Tibial nerve (tissue), 4 donors: Measurements from ENCODE around the gene PACSIN1. TPM values are rescaled to one million over a fixed set of nuclear protein-coding genes. Genes with fewer than 3 reads are reported as not detected.

Experiments used
- DNase-seq, 2 donors: peaks; one replicate each; pipeline ENCODE4 v3.0.0-alpha.2; 2019; ENCODE audit warnings: low spot score in 2 of 2
- H3K27ac ChIP-seq, 4 donors: fragments of 200-600 bp; sonication (generic) in 3 of 4; one replicate each; pipeline ENCODE4 v1.5.1; 2017 to 2019; ENCODE audit warnings: mild to moderate bottlenecking in 1 of 4
- H3K27me3 ChIP-seq, 2 donors: fragments of 200-600 bp; sonication (generic) in 1 of 2; one replicate each; pipeline versions ENCODE4 v1.5.1 to v1.6.0; 2017 to 2019
- H3K36me3 ChIP-seq, 3 donors: fragments of 200-600 bp; sonication (generic); one replicate each; pipeline ENCODE4 v1.5.1; 2018 to 2019
- H3K4me1 ChIP-seq, 4 donors: fragments of 200-600 bp; sonication (generic) in 3 of 4; one replicate each; pipeline ENCODE4 v1.5.1; 2017 to 2019
- H3K4me3 ChIP-seq, 4 donors: fragments of 200-600 bp; sonication (generic) in 3 of 4; one replicate each; pipeline ENCODE4 v1.5.1; 2017 to 2019; ENCODE audit warnings: mild to moderate bottlenecking in 1 of 4, moderate library complexity in 1 of 4
- H3K9me3 ChIP-seq, 4 donors: fragments of 200-600 bp; sonication (generic) in 3 of 4; one replicate each; pipeline ENCODE4 v1.5.1; 2017 to 2019
- CTCF ChIP-seq, 5 experiments: fragments of 200-600 bp in 3 of 5; fragments of 450-650 bp in 2 of 5; sonication (generic) in 3 of 5; IDR thresholded peaks; one replicate each; pipeline ENCODE4 v1.5.1; 2016 to 2019; ENCODE audit warnings: antibody characterized with exemption in 5 of 5, mild to moderate bottlenecking in 3 of 5, moderate library complexity in 2 of 5
- EP300 ChIP-seq, 2 donors: sonication (generic); formaldehyde crosslinking; IDR thresholded peaks; one replicate each; pipeline ENCODE4 v1.6.1; 2017; ENCODE audit warnings: antibody characterized with exemption in 2 of 2, mild to moderate bottlenecking in 1 of 2
- POLR2A ChIP-seq, 2 donors: fragments of 450-650 bp; IDR thresholded peaks; one replicate each; pipeline ENCODE4 v1.6.1; 2017; ENCODE audit warnings: antibody characterized with exemption in 2 of 2, mild to moderate bottlenecking in 2 of 2, moderate library complexity in 2 of 2
- WGBS, 2 donors: methylation state at CpG; one replicate each; pipeline ENCODE4 v1.1.5; 2018; 5-methylcytosine and 5-hydroxymethylcytosine counted together
- total RNA-seq, 4 donors: library from RNA; depleted of rRNA; stranded (reverse); fragments of >200 nt; gene quantifications; one replicate each; pipeline ENCODE4 v1.1.0, GENCODE V29; 2016

PACSIN1 gene
- total RNA-seq, 4 donors from 2014 or later = 0.30 to 2.6 (median 0.42) TPM; not detected in 1

GRCh38 chr6:34562861-34563512 lies 97.1 kb downstream of the PACSIN1 start:
- H3K27me3 ChIP-seq = peaks cover 0 to 11% of the 10 kb centered on the region in 2 donors
- DNase-seq = no peak

GRCh38 chr6:34563513-34563870 lies 97.6 kb downstream of the PACSIN1 start:
- Histone ChIP-seq H3K4me1 (no peaks in the 10 kb centered on the region), H3K27ac (no peak overlapping the region), H3K4me3 (no peak overlapping the region), H3K36me3 (no peaks in the 10 kb centered on the region), H3K9me3 (peaks cover 0 to 4% (median 0%) of the 10 kb centered on the region in 4 donors), H3K27me3 (peaks cover 0 to 16% of the 10 kb centered on the region in 2 donors)
- 61 to 67% methylated on average over 7 of the region's 7 CpGs for WGBS, 2 donors
- no peak for TF ChIP-seq EP300 (IDR thresholded peaks at IDR 0.05)
- TF ChIP-seq POLR2A (IDR thresholded peaks at IDR 0.05) = no peak
- no peak for TF ChIP-seq CTCF (IDR thresholded peaks at IDR 0.05)
- DNase-seq = no peak

More at GRCh38 chr6:34562861-34563512, 97.1 kb downstream of the PACSIN1 start:
- Histone ChIP-seq H3K9me3 (peaks cover 0 to 9% (median 0%) of the 10 kb centered on the region in 4 donors), H3K4me1 (no peaks in the 10 kb centered on the region), H3K27ac (no peak overlapping the region), H3K4me3 (no peak overlapping the region), H3K36me3 (no peaks in the 10 kb centered on the region)
- 74 to 75% methylated on average over 11 to 15 of the region's 15 CpGs for WGBS, 2 donors
- TF ChIP-seq POLR2A (IDR thresholded peaks at IDR 0.05) (no peak), EP300 (IDR thresholded peaks at IDR 0.05) (no peak), CTCF (IDR thresholded peaks at IDR 0.05) (no peak)

GRCh38 chr6:34564181-34564580 lies 98.3 kb downstream of the PACSIN1 start:
- Histone ChIP-seq H3K4me1 (no peaks in the 10 kb centered on the region), H3K9me3 (no peaks in the 10 kb centered on the region), H3K36me3 (no peaks in the 10 kb centered on the region), H3K27me3 (peaks cover 0 to 23% of the 10 kb centered on the region in 2 donors), H3K4me3 (no peak overlapping the region), H3K27ac (no peak overlapping the region)
- no peak for DNase-seq
- 91 to 96% methylated on average over 5 of the region's 5 CpGs for WGBS, 2 donors
- TF ChIP-seq EP300 (IDR thresholded peaks at IDR 0.05) (no peak), POLR2A (IDR thresholded peaks at IDR 0.05) (no peak), CTCF (IDR thresholded peaks at IDR 0.05) (no peak)

- no peaks in the 10 kb centered on the region for H3K36me3 ChIP-seq
- H3K27me3 ChIP-seq = peaks cover 0 to 34% of the 10 kb centered on the region in 2 donors
- WGBS, 2 donors = 50 to 62% methylated on average over 4 to 5 of the region's 5 CpGs
- no peak for DNase-seq
- H3K9me3 ChIP-seq = no peaks in the 10 kb centered on the region
- no peak overlapping the region for H3K4me3 ChIP-seq
- no peak overlapping the region for H3K27ac ChIP-seq
- H3K4me1 ChIP-seq = no peaks in the 10 kb centered on the region
- TF ChIP-seq CTCF (IDR thresholded peaks at IDR 0.05) (no peak), EP300 (IDR thresholded peaks at IDR 0.05) (no peak), POLR2A (IDR thresholded peaks at IDR 0.05) (no peak)
Observed at GRCh38 chr6:34565722-34566137, 99.9 kb downstream of the PACSIN1 start.

- H3K9me3 ChIP-seq = no peaks in the 10 kb centered on the region
- peaks cover 0 to 34% of the 10 kb centered on the region in 2 donors for H3K27me3 ChIP-seq
- H3K4me1 ChIP-seq = no peaks in the 10 kb centered on the region
- no peak overlapping the region for H3K4me3 ChIP-seq
- DNase-seq = no peak
- H3K27ac ChIP-seq = no peak overlapping the region
- no peaks in the 10 kb centered on the region for H3K36me3 ChIP-seq
- no peak for TF ChIP-seq EP300 (IDR thresholded peaks at IDR 0.05)
- TF ChIP-seq POLR2A (IDR thresholded peaks at IDR 0.05) = no peak
- no peak for TF ChIP-seq CTCF (IDR thresholded peaks at IDR 0.05)
- WGBS, 2 donors = 69 to 76% methylated on average over 14 of the region's 14 CpGs
Observed at GRCh38 chr6:34566830-34567546, 101.1 kb downstream of the PACSIN1 start.
